GM12878 (cell line): ENCODE data around the gene GPR152. TPM values are rescaled to one million over a fixed set of nuclear protein-coding genes. Genes with fewer than 3 reads are reported as not detected.

Source experiments
- CEBPB ChIP-seq, 2 experiments: fragments of 150-350 bp in 1 of 2; IDR thresholded peaks; 2 replicates each; pipeline ENCODE4 v1.6.1; 2012 to 2014; ENCODE audit warnings: low read depth in 2 of 2, low read length in 2 of 2, borderline replicate concordance in 1 of 2, inconsistent platforms in 1 of 2
- DPF2 ChIP-seq: fragments of 450-650 bp; IDR thresholded peaks from 2 replicates; pipeline ENCODE4 v1.6.1; 2017; ENCODE audit warnings: mild to moderate bottlenecking
- FOS ChIP-seq: IDR thresholded peaks from 3 replicates; pipeline ENCODE4 v1.6.1; 2011; ENCODE audit warnings: borderline replicate concordance; ENCODE audit not compliant: insufficient read length; ENCODE audit errors: extremely low read depth
- HDAC6 ChIP-seq: fragments of 200-600 bp; sonication (generic); IDR thresholded peaks from one replicate; pipeline ENCODE4 v1.8.0; 2017; ENCODE audit warnings: antibody characterized with exemption; ENCODE audit not compliant: unreplicated experiment
- IKZF2 ChIP-seq, 2 experiments: fragments of 450-650 bp; IDR thresholded peaks; 2 replicates each; pipeline ENCODE4 v1.6.1; 2017; ENCODE audit warnings: mild to moderate bottlenecking in 2 of 2, moderate library complexity in 2 of 2
- JUND ChIP-seq: IDR thresholded peaks from 2 replicates; pipeline ENCODE4 v1.6.1; 2012; ENCODE audit warnings: low read depth, mild to moderate bottlenecking, low read length, improper control_type of control experiment, moderate library complexity
- KLF5 ChIP-seq: fragments of 450-650 bp; IDR thresholded peaks from 2 replicates; pipeline ENCODE4 v1.6.1; 2014; ENCODE audit warnings: mild to moderate bottlenecking; ENCODE audit not compliant: partially characterized antibody
- LARP7 ChIP-seq: fragments of 450-650 bp; IDR thresholded peaks from 2 replicates; pipeline ENCODE4 v1.6.1; 2017; ENCODE audit warnings: mild to moderate bottlenecking
- MEF2B ChIP-seq: fragments of 450-650 bp; IDR thresholded peaks from 2 replicates; pipeline ENCODE4 v1.6.1; 2018; ENCODE audit warnings: mild to moderate bottlenecking, moderate library complexity; ENCODE audit not compliant: partially characterized antibody, poor library complexity, severe bottlenecking
- MXI1 ChIP-seq: fragments of 150-350 bp; IDR thresholded peaks from 2 replicates; pipeline ENCODE4 v1.6.1; 2011; ENCODE audit warnings: low read depth, mild to moderate bottlenecking, inconsistent platforms, low read length, improper control_type of control experiment
- POLR2AphosphoS2 ChIP-seq: IDR thresholded peaks from 2 replicates; pipeline ENCODE4 v1.6.1; 2011; ENCODE audit warnings: low read depth, mild to moderate bottlenecking, low read length, improper control_type of control experiment, moderate library complexity
- POLR2AphosphoS5 ChIP-seq: IDR thresholded peaks from 2 replicates; pipeline ENCODE4 v1.6.1; 2011; ENCODE audit warnings: mild to moderate bottlenecking, low read length, inconsistent platforms
- SMARCA5 ChIP-seq: fragments of 450-650 bp; IDR thresholded peaks from 2 replicates; pipeline ENCODE4 v1.6.1; 2017; ENCODE audit warnings: mild to moderate bottlenecking
- SREBF2 ChIP-seq: IDR thresholded peaks from 2 replicates; pipeline ENCODE4 v1.6.1; 2012; ENCODE audit warnings: mild to moderate bottlenecking, low read length
- ZNF217 ChIP-seq: fragments of 450-650 bp; IDR thresholded peaks from 2 replicates; pipeline ENCODE4 v1.6.1; 2017; ENCODE audit warnings: antibody characterized with exemption, mild to moderate bottlenecking
- ZNF384 ChIP-seq: IDR thresholded peaks from 2 replicates; pipeline ENCODE4 v1.6.1; 2012; ENCODE audit warnings: low read depth, mild to moderate bottlenecking, low read length, improper control_type of control experiment, borderline replicate concordance
- ZSCAN29 ChIP-seq: fragments of 450-650 bp; IDR thresholded peaks from 2 replicates; pipeline ENCODE4 v1.6.1; 2017; ENCODE audit warnings: mild to moderate bottlenecking, moderate library complexity
- polyA plus RNA-seq, 11 experiments: library from polyadenylated mRNA; depleted of rRNA in 4 of 11; unstranded in 6 of 11; stranded (reverse) in 5 of 11; fragments of >200 nt; fragmentation: Nextera tagmentation in 4 of 11; fragmentation: Illumina TruSeq in 1 of 11; extraction: Ambion mirVana in 4 of 11; extraction: Trizol in 1 of 11; gene quantifications; 1 replicate in 1 of 11; 2 replicates in 10 of 11; pipeline versions ENCODE4 v1.2.1 to v1.2.3, GENCODE V29; 2011 to 2016; ENCODE audit warnings: inconsistent platforms in 2 of 11, missing spikeins in 2 of 11, low read depth in 1 of 11
- total RNA-seq, 4 experiments: library from RNA; depleted of rRNA in 3 of 4; stranded (reverse); fragments of >200 nt in 3 of 4; fragmentation: Illumina TruSeq in 1 of 4; extraction: Trizol in 1 of 4; gene quantifications; 2 replicates each; pipeline versions ENCODE4 v1.2.1 to v1.2.3, GENCODE V29; 2013 to 2021
- TF ChIP-seq, protein P1 (sequence below): fragments of 450-650 bp; IDR thresholded peaks from 2 replicates; pipeline ENCODE4 v1.6.1; 2017; ENCODE audit warnings: mild to moderate bottlenecking, moderate library complexity
- TF ChIP-seq, protein P2 (sequence below): IDR thresholded peaks from 2 replicates; pipeline ENCODE4 v1.6.1; 2012; ENCODE audit warnings: low read depth, low read length, improper control_type of control experiment
- TF ChIP-seq, protein P3 (sequence below): fragments of 450-650 bp; IDR thresholded peaks from 2 replicates; pipeline ENCODE4 v1.6.1; 2016; ENCODE audit warnings: mild to moderate bottlenecking

Gene GPR152
- total and polyA plus RNA-seq, 10 of the 15 experiments (the other 5 are each of a cell fraction or from before 2014, with no cell fraction given), result not detected

DNA sequence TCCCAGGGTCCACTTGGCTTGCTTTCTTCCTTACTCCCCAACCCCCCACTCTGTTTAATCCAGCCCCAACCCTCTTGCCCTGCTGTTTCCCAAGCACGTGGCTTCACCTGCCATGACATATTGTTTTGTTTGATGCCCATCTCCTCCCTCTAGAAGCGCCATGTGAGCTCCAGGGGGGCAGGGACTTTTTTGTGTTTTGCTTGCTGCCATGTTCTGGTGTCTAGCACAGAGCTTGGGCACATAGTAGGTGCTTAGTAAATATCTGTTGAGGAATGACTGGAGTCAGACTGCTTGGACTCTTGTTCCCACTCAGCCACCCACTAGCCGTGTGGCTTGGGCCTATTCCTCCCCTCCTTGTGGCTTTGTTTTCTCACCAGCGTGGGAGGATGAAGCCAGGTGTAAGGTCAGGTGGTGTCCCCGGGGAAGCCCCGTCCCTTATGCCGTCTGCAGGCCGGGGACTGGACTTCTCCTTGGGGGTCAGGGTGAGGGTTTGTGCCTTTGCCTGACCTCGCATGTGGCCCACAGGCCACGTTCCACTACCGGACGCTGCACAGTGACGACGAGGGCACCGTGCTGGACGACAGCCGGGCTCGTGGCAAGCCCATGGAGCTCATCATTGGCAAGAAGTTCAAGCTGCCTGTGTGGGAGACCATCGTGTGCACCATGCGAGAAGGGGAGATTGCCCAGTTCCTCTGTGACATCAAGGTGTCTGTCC, 34.1 kb upstream of the GPR152 start (continued):
- TF ChIP-seq IKZF2 (IDR thresholded peaks at IDR 0.05) (peak; percentile 97 to 98), KLF5 (no peak), SREBF2 (no peak), ZSCAN29 (peak; percentile 7; the same call in 1 of the 2 replicates), POLR2AphosphoS2 (peak; percentile 51; the same call in 1 of the 2 replicates), ZNF217 (peak; percentile 86; the same call in 1 of the 2 replicates), DPF2 (peak; percentile 100), LARP7 (peak; percentile 64; the same call in 1 of the 2 replicates), HDAC6 (no peak), POLR2AphosphoS5 (peak; percentile 36; the same call in 1 of the 2 replicates), ZNF384 (no peak), CEBPB (IDR thresholded peaks at IDR 0.05; ENCODE audit: borderline replicate concordance in 1 of 2, low read depth in 2 of 2, low read length in 2 of 2) (0 out of 4 replicates have a peak, but pooled peaks of 1 of the 2 experiments have one; percentile 14), FOS (no peak), MEF2B (peak; percentile 89), SMARCA5 (peak; percentile 4; the same call in 1 of the 2 replicates), JUND (no peak), MXI1 (peak; percentile 86)
- TF ChIP-seq, protein P1, sequence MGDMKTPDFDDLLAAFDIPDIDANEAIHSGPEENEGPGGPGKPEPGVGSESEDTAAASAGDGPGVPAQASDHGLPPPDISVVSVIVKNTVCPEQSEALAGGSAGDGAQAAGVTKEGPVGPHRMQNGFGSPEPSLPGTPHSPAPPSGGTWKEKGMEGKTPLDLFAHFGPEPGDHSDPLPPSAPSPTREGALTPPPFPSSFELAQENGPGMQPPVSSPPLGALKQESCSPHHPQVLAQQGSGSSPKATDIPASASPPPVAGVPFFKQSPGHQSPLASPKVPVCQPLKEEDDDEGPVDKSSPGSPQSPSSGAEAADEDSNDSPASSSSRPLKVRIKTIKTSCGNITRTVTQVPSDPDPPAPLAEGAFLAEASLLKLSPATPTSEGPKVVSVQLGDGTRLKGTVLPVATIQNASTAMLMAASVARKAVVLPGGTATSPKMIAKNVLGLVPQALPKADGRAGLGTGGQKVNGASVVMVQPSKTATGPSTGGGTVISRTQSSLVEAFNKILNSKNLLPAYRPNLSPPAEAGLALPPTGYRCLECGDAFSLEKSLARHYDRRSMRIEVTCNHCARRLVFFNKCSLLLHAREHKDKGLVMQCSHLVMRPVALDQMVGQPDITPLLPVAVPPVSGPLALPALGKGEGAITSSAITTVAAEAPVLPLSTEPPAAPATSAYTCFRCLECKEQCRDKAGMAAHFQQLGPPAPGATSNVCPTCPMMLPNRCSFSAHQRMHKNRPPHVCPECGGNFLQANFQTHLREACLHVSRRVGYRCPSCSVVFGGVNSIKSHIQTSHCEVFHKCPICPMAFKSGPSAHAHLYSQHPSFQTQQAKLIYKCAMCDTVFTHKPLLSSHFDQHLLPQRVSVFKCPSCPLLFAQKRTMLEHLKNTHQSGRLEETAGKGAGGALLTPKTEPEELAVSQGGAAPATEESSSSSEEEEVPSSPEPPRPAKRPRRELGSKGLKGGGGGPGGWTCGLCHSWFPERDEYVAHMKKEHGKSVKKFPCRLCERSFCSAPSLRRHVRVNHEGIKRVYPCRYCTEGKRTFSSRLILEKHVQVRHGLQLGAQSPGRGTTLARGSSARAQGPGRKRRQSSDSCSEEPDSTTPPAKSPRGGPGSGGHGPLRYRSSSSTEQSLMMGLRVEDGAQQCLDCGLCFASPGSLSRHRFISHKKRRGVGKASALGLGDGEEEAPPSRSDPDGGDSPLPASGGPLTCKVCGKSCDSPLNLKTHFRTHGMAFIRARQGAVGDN, result peak; percentile 99
- TF ChIP-seq, protein P2, sequence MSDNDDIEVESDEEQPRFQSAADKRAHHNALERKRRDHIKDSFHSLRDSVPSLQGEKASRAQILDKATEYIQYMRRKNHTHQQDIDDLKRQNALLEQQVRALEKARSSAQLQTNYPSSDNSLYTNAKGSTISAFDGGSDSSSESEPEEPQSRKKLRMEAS, result peak; percentile 79
- TF ChIP-seq, protein P3, sequence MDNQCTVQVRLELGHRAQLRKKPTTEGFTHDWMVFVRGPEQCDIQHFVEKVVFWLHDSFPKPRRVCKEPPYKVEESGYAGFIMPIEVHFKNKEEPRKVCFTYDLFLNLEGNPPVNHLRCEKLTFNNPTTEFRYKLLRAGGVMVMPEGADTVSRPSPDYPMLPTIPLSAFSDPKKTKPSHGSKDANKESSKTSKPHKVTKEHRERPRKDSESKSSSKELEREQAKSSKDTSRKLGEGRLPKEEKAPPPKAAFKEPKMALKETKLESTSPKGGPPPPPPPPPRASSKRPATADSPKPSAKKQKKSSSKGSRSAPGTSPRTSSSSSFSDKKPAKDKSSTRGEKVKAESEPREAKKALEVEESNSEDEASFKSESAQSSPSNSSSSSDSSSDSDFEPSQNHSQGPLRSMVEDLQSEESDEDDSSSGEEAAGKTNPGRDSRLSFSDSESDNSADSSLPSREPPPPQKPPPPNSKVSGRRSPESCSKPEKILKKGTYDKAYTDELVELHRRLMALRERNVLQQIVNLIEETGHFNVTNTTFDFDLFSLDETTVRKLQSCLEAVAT, result peak; percentile 71; the same call in 1 of the 2 replicates
